Lower lobe of right lung (tissue), 2 donors: ENCODE measurements around the gene JAG1. TPM values are rescaled to one million over a fixed set of nuclear protein-coding genes. Genes with fewer than 3 reads are reported as not detected.

Experiments
- ATAC-seq, 2 donors: fragments of 200-7000 bp; cut with Tn5 transposase; one replicate each; pipeline ENCODE4 v1.9.1; 2020 to 2022; ENCODE audit warnings: mild to moderate bottlenecking in 2 of 2, moderate library complexity in 2 of 2
- DNase-seq: peaks from one replicate; pipeline ENCODE4 v3.0.0-alpha.2; 2020
- H3K27ac ChIP-seq: fragments of 200-600 bp; one replicate; pipeline ENCODE4 v1.8.0; 2022
- H3K27me3 ChIP-seq: fragments of 200-600 bp; one replicate; pipeline ENCODE4 v1.8.0; 2022; ENCODE audit warnings: low read depth
- H3K36me3 ChIP-seq: fragments of 200-600 bp; one replicate; pipeline ENCODE4 v1.8.0; 2022; ENCODE audit warnings: mild to moderate bottlenecking
- H3K4me1 ChIP-seq: fragments of 200-600 bp; one replicate; pipeline ENCODE4 v1.8.0; 2022
- H3K4me3 ChIP-seq: fragments of 200-600 bp; one replicate; pipeline ENCODE4 v1.8.0; 2022; ENCODE audit warnings: mild to moderate bottlenecking
- H3K9me3 ChIP-seq: fragments of 200-600 bp; one replicate; pipeline ENCODE4 v1.8.0; 2022
- intact Hi-C: fragments of 100-400 bp; cut with DNase I; formaldehyde crosslinking; loops from one replicate; pipeline ENCODE4 v1.11.0; 2022
- total RNA-seq: library from RNA; stranded (reverse); fragmentation: NEBNext Ultra II Directional; extraction: Animal tissue kit (Norgen Biotek cat#: 25700); gene quantifications from one replicate; pipeline ENCODE4 v1.2.1, GENCODE V29; 2021
- TF ChIP-seq, protein P1 (sequence below): fragments of 200-600 bp; IDR thresholded peaks from one replicate; pipeline ENCODE4 v1.8.0; 2022; ENCODE audit warnings: antibody characterized with exemption, mild to moderate bottlenecking
- donor health status: DM: no; HTN: yes; CAD: no; lungs with severe emphysema.

JAG1 gene
- total RNA-seq, 1 donor from 2014 or later, result 60.1 TPM

DNA sequence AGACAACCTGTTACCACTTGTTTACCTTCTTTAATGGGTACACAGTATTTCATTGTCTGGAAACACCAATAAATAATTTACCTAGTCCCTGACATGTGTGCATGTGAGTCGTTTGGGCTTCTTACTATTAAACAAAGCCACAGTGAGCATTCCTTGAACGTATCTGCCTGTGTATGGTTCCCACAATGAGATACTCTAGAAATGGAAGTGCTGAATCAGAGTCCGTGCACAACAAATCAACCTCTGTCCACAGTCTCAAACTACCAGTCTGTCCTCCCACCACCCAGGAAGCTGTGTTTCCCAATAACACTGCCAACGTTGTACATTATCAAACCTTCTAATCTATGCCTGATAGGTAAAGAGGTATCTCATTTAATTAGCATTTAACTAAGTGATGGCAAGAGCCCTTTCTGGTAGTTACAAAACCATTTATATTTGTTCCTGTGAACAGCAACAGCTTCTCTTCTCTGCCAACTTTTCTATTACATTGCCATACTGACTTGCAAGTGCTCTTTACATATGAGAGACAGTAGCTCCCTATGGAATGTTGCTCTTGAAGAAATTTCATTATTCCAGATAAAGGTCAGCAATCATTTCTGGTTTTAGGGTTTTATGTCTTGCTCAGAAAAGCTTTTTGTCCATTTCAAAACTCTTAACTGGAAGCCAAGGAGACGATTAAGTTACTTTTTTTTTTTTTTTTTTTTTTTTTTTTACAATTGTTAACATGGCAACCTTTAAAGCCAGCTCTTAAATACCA is 14.7 kb downstream of the JAG1 start:
- DNase-seq (no peak), ATAC-seq (no peak)
- no peak overlapping the region for H3K27ac ChIP-seq
- peaks cover 56% of the 10 kb centered on the region for H3K4me1 ChIP-seq
- no peak overlapping the region for H3K4me3 ChIP-seq
- H3K36me3 ChIP-seq, result peaks cover 93% of the 10 kb centered on the region
- TF ChIP-seq, protein P1, sequence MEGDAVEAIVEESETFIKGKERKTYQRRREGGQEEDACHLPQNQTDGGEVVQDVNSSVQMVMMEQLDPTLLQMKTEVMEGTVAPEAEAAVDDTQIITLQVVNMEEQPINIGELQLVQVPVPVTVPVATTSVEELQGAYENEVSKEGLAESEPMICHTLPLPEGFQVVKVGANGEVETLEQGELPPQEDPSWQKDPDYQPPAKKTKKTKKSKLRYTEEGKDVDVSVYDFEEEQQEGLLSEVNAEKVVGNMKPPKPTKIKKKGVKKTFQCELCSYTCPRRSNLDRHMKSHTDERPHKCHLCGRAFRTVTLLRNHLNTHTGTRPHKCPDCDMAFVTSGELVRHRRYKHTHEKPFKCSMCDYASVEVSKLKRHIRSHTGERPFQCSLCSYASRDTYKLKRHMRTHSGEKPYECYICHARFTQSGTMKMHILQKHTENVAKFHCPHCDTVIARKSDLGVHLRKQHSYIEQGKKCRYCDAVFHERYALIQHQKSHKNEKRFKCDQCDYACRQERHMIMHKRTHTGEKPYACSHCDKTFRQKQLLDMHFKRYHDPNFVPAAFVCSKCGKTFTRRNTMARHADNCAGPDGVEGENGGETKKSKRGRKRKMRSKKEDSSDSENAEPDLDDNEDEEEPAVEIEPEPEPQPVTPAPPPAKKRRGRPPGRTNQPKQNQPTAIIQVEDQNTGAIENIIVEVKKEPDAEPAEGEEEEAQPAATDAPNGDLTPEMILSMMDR, result no peak
- intact Hi-C loops, result no loop called here
- H3K27me3 ChIP-seq, result no peaks in the 10 kb centered on the region
- no peaks in the 10 kb centered on the region for H3K9me3 ChIP-seq

DNA sequence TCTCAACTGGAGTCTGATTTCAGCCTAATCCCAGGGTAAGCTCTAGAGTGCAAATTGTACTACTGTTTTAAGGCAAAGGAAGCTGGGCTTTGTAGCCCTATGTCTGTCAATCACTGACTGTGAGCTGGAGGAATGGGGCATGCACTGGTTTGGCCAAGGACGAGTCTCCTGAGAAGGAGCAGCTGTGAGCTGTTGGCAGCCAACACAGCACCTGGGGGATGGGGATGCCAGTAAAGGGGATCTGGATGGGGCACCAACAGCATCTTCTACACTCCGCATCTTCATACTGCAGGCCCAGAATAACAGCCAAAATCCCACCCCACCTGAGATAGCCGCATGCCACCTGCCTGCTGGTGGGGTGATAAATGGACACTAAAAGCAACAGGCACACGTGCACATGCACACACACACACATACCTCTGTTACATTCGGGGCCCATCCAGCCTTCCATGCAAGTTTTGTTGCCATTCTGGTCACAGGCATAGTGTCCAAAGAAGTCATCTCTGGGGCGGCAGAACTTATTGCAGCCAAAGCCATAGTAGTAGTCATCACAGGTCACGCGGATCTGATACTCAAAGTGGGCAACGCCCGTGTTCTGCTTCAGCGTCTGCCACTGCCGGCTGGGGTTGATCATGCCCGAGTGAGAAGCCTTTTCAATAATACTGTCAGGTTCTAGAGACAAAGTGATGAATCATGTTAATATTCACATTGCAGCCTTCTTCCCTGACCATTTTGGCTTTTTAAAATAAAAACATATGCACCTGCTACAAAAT is 15.6 kb downstream of the JAG1 start:
- intact Hi-C loops, result no loop called here
- H3K9me3 ChIP-seq, result no peaks in the 10 kb centered on the region
- ATAC-seq (no peak), DNase-seq (no peak)
- TF ChIP-seq, protein P1, result no peak
- no peak overlapping the region for H3K27ac ChIP-seq
- H3K4me3 ChIP-seq, result no peak overlapping the region
- H3K4me1 ChIP-seq, result peaks cover 58% of the 10 kb centered on the region
- H3K27me3 ChIP-seq, result no peaks in the 10 kb centered on the region
- peaks cover 85% of the 10 kb centered on the region for H3K36me3 ChIP-seq

DNA sequence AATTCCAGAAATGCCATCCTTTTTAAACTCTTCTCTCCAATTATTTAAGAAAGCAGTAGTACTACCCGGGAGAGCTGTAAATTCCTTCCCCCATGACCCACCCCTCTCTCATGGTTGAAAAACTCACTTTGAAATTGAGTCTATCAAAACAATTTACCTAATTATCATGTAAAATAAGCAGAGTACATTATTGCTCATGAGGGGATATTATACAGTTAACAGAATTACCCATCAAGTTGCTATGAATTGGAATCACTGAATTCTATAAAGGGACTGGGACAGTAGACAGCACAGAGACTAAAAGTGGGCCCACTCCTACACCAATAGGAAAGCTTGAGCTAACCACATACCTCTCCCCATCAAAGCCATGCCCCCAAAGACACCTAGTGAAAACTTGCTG is 16.3 kb downstream of the JAG1 start:
- Histone ChIP-seq H3K4me1 (peaks cover 65% of the 10 kb centered on the region), H3K9me3 (no peaks in the 10 kb centered on the region), H3K36me3 (peaks cover 82% of the 10 kb centered on the region), H3K27ac (no peak overlapping the region), H3K27me3 (no peaks in the 10 kb centered on the region), H3K4me3 (no peak overlapping the region)
- TF ChIP-seq, protein P1, result no peak
- ATAC-seq, result no peak
- no peak for DNase-seq
- intact Hi-C loops, result no loop called here

DNA sequence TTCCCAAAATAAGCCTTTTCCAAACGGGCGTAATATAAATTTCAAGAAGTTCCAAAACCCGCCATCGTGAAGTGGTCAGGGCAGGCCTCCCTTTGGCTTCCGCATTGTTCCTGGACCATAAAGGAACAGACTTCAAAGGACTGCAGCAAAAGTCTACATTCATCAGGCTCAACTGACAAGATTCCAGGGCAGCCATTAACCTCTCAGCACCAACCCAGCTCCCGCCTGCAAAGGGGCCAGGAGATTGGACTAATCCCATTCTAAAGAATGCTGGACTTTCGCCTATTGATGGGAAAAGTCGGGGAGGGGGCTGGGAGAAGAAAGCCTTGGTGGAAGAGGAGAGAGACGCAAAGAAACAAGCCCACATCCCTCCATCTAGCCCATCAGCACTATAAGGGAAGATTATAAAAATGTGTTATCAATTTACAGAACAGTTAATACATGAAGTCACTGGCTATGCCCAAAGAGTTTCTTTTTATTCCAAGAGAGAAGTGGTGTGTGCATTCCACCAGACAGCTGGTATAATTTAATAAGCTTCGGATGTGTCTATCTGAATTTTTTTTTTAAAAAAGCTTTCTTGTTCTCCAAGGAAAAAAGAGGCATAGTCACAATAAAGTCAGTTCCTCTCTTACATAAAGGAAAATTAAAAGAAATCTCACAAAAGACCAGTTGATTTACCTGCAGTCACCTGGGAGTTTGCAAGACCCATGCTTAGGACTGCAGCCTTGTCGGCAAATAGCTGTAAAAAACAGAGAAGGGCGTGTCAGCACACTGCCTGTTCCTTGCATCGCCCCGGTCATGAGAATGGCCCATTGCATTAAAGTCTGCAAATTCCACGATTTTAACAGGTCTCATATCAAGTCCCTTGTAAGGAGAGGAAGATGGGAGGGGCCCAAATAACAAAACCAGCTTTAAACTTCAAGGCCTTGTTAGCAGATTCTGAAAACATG is 17.8 kb downstream of the JAG1 start:
- intact Hi-C loops, result no loop called here
- peaks cover 59% of the 10 kb centered on the region for H3K4me1 ChIP-seq
- no peak overlapping the region for H3K4me3 ChIP-seq
- H3K9me3 ChIP-seq, result no peaks in the 10 kb centered on the region
- TF ChIP-seq, protein P1, result no peak
- peak overlapping the region; percentile 5 for H3K27ac ChIP-seq
- DNase-seq (no peak), ATAC-seq (no peak)
- H3K27me3 ChIP-seq, result no peaks in the 10 kb centered on the region
- peaks cover 82% of the 10 kb centered on the region for H3K36me3 ChIP-seq

DNA sequence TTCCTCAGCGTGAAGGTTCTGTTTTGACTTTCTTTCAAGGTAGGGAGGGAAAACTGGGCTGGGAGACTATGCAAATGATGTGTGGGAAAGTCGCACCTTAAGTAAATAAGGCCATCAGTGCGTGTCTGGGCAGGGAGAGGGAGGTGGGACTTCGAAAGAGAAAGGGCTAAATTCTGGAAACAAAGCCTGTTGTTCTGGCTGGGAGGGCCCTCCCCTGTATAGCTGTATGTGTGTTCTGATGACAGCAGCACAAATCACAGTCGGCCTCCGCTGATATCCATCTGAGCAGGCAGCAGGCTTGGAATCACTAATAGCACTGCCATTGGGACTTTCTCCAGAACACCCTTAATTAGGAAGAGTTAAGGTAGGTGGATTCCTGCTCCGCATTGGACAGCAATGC is 19.2 kb downstream of the JAG1 start:
- Histone ChIP-seq H3K9me3 (no peaks in the 10 kb centered on the region), H3K4me3 (no peak overlapping the region), H3K27me3 (no peaks in the 10 kb centered on the region), H3K27ac (peak overlapping the region; percentile 56), H3K4me1 (peaks cover 51% of the 10 kb centered on the region), H3K36me3 (peaks cover 82% of the 10 kb centered on the region)
- intact Hi-C loops, result no loop called here
- ATAC-seq (peak; percentile 40 to 59), DNase-seq (no peak)
- TF ChIP-seq, protein P1, result no peak
